Measurements from ENCODE around the gene PDZD2.
A peak's percentile ranks its signal among the peaks of the same experiment; 100 is the strongest.
"Not testable (repeated sequence)": the region's sequence is repeated elsewhere in the genome, so short reads cannot be mapped to it uniquely, and the experiment has no call there.

PDZD2 gene

GRCh38 chr5:31738199-31738598 lies 99.3 kb downstream of the PDZD2 start:
- no peak for DNase-seq

- no peak for DNase-seq
Observed at GRCh38 chr5:31741496-31741895, 102.6 kb downstream of the PDZD2 start.

GRCh38 chr5:31743678-31744077 lies 104.7 kb downstream of the PDZD2 start:
- no peak for DNase-seq

- DNase-seq = no peak
Observed at GRCh38 chr5:31748458-31749172, 109.7 kb downstream of the PDZD2 start.

GRCh38 chr5:31750215-31750614 lies 111.3 kb downstream of the PDZD2 start:
- no peak for DNase-seq

- no peak for DNase-seq
Observed at GRCh38 chr5:31751610-31752009, 112.7 kb downstream of the PDZD2 start.

- DNase-seq = peak; percentile 22 to 42
Observed at GRCh38 chr5:31753700-31754357, 114.9 kb downstream of the PDZD2 start.

GRCh38 chr5:31754358-31754704 lies 115.4 kb downstream of the PDZD2 start:
- DNase-seq = no peak

- no peak for DNase-seq
Observed at GRCh38 chr5:31754741-31755675, 116.1 kb downstream of the PDZD2 start.

- DNase-seq = no peak
Observed at GRCh38 chr5:31755676-31756230, 116.8 kb downstream of the PDZD2 start.

GRCh38 chr5:31757806-31758205 lies 118.9 kb downstream of the PDZD2 start:
- DNase-seq = no peak

GRCh38 chr5:31758803-31759425 lies 120.0 kb downstream of the PDZD2 start:
- no peak for DNase-seq

GRCh38 chr5:31759925-31760324 lies 121.0 kb downstream of the PDZD2 start:
- peak in 1 of 2 experiments; percentile 21 for DNase-seq

- DNase-seq = no peak
Observed at GRCh38 chr5:31761877-31762276, 122.9 kb downstream of the PDZD2 start.

GRCh38 chr5:31763424-31763823 lies 124.5 kb downstream of the PDZD2 start:
- DNase-seq = no peak

- not testable (repeated sequence) for DNase-seq
Observed at GRCh38 chr5:31764687-31765086, 125.8 kb downstream of the PDZD2 start.

GRCh38 chr5:31767335-31768031 lies 128.6 kb downstream of the PDZD2 start:
- no peak for DNase-seq

GRCh38 chr5:31768046-31768445 lies 129.1 kb downstream of the PDZD2 start:
- DNase-seq = no peak

GRCh38 chr5:31768784-31769183 lies 129.9 kb downstream of the PDZD2 start:
- no peak for DNase-seq

GRCh38 chr5:31769530-31769929 lies 130.6 kb downstream of the PDZD2 start:
- no peak for DNase-seq

GRCh38 chr5:31770132-31770720 lies 131.3 kb downstream of the PDZD2 start:
- no peak for DNase-seq

- DNase-seq = no peak
Observed at GRCh38 chr5:31770998-31771397, 132.1 kb downstream of the PDZD2 start.
